Spleen (tissue), 7 donors: Measurements from ENCODE around the gene ACKR3.

ENCODE experiments used
- CTCF ChIP-seq, 11 experiments: fragments of 200-600 bp in 7 of 11; fragments of 450-650 bp in 4 of 11; sonication (generic) in 4 of 11; IDR thresholded peaks in 8 of 11; conservative IDR thresholded peaks in 3 of 11; 1 replicate in 7 of 11; 2 replicates in 4 of 11; pipeline versions ENCODE4 v1.4.0 to v1.8.0; 2016 to 2021; ENCODE audit warnings: antibody characterized with exemption in 11 of 11, inconsistent platforms in 4 of 11, mild to moderate bottlenecking in 1 of 11
- POLR2A ChIP-seq, 3 donors: fragments of 450-650 bp; IDR thresholded peaks; one replicate each; pipeline ENCODE4 v1.5.1; 2017; ENCODE audit warnings: antibody characterized with exemption in 3 of 3, mild to moderate bottlenecking in 1 of 3
- POLR2AphosphoS5 ChIP-seq, 3 donors: sonication (generic); formaldehyde crosslinking; IDR thresholded peaks; one replicate each; pipeline ENCODE4 v1.5.1; 2017; ENCODE audit warnings: antibody characterized with exemption in 3 of 3
- donor health status: DM: no; HTN: no; CAD: no; lungs with moderate emphysema.
- donor health status: DM: no; HTN: no; CAD: no.
- donor health status: DM: no; HTN: no; CAD: no.

- TF ChIP-seq CTCF (IDR thresholded peaks at IDR 0.05 in 8 of 11, conservative IDR thresholded peaks at IDR 0.05 in 3 of 11) (no peak), POLR2A (IDR thresholded peaks at IDR 0.05) (no peak), POLR2AphosphoS5 (IDR thresholded peaks at IDR 0.05) (no peak)
Measured at GRCh38 chr2:236622660-236623059, 53.0 kb downstream of the ACKR3 start.
